ENCODE results near the gene RPL27.

The RPL27 gene

GRCh38 chr17:43013296-43013695 lies 15.1 kb downstream of the RPL27 start:
- H3K36me3 ChIP-seq (ENCODE audit: control insufficient read depth, insufficient read depth, low read length) = peaks cover 5% of the 10 kb centered on the region
- peaks cover 22% of the 10 kb centered on the region for H3K4me1 ChIP-seq (ENCODE audit: control insufficient read depth, insufficient read depth, low read length)
- WGBS, 2 experiments = 94 to 96% methylated on average over 8 of the region's 8 CpGs
- no peaks in the 10 kb centered on the region for H3K9me3 ChIP-seq (ENCODE audit: control insufficient read depth, low read length)
- H3K4me3 ChIP-seq (ENCODE audit: insufficient read depth, low read depth, low read length) = no peak overlapping the region
- no peak overlapping the region for H3K27ac ChIP-seq (ENCODE audit: insufficient read depth, low read depth, low read length, poor library complexity, severe bottlenecking)
- H3K27me3 ChIP-seq (ENCODE audit: control insufficient read depth, insufficient read depth, low read length, poor library complexity, severe bottlenecking) = no peaks in the 10 kb centered on the region

- Histone ChIP-seq H3K4me1 (ENCODE audit: control insufficient read depth, insufficient read depth, low read length) (peaks cover 28% of the 10 kb centered on the region), H3K36me3 (ENCODE audit: control insufficient read depth, insufficient read depth, low read length) (peaks cover 5% of the 10 kb centered on the region)
- WGBS, 2 experiments = 93% methylated on average over 12 of the region's 12 CpGs
Measured at GRCh38 chr17:43014020-43014648, 15.9 kb downstream of the RPL27 start.

GRCh38 chr17:43014649-43015542 lies 16.7 kb downstream of the RPL27 start:
- H3K27ac ChIP-seq (ENCODE audit: insufficient read depth, low read depth, low read length, poor library complexity, severe bottlenecking) = no peak overlapping the region
- H3K4me3 ChIP-seq (ENCODE audit: insufficient read depth, low read depth, low read length) = no peak overlapping the region
- peaks cover 34% of the 10 kb centered on the region for H3K4me1 ChIP-seq (ENCODE audit: control insufficient read depth, insufficient read depth, low read length)
- 87 to 89% methylated on average over 8 of the region's 8 CpGs for WGBS, 2 experiments
- H3K27me3 ChIP-seq (ENCODE audit: control insufficient read depth, insufficient read depth, low read length, poor library complexity, severe bottlenecking) = no peaks in the 10 kb centered on the region
- H3K36me3 ChIP-seq (ENCODE audit: control insufficient read depth, insufficient read depth, low read length) = peaks cover 5% of the 10 kb centered on the region
- H3K9me3 ChIP-seq (ENCODE audit: control insufficient read depth, low read length) = no peaks in the 10 kb centered on the region

More at GRCh38 chr17:43014020-43014648, 15.9 kb downstream of the RPL27 start:
- no peak overlapping the region for H3K27ac ChIP-seq (ENCODE audit: insufficient read depth, low read depth, low read length, poor library complexity, severe bottlenecking)
- no peak overlapping the region for H3K4me3 ChIP-seq (ENCODE audit: insufficient read depth, low read depth, low read length)
- no peaks in the 10 kb centered on the region for H3K9me3 ChIP-seq (ENCODE audit: control insufficient read depth, low read length)
- no peaks in the 10 kb centered on the region for H3K27me3 ChIP-seq (ENCODE audit: control insufficient read depth, insufficient read depth, low read length, poor library complexity, severe bottlenecking)

- Histone ChIP-seq H3K36me3 (ENCODE audit: control insufficient read depth, insufficient read depth, low read length) (peaks cover 5% of the 10 kb centered on the region), H3K4me1 (ENCODE audit: control insufficient read depth, insufficient read depth, low read length) (peaks cover 41% of the 10 kb centered on the region), H3K4me3 (ENCODE audit: insufficient read depth, low read depth, low read length) (no peak overlapping the region), H3K27ac (ENCODE audit: insufficient read depth, low read depth, low read length, poor library complexity, severe bottlenecking) (no peak overlapping the region), H3K9me3 (ENCODE audit: control insufficient read depth, low read length) (no peaks in the 10 kb centered on the region), H3K27me3 (ENCODE audit: control insufficient read depth, insufficient read depth, low read length, poor library complexity, severe bottlenecking) (no peaks in the 10 kb centered on the region)
- 74% methylated on average over 9 of the region's 9 CpGs for WGBS, 2 experiments
Measured at GRCh38 chr17:43015579-43015978, 17.4 kb downstream of the RPL27 start.

- Histone ChIP-seq H3K4me3 (ENCODE audit: insufficient read depth, low read depth, low read length) (no peak overlapping the region), H3K4me1 (ENCODE audit: control insufficient read depth, insufficient read depth, low read length) (peaks cover 41% of the 10 kb centered on the region), H3K27me3 (ENCODE audit: control insufficient read depth, insufficient read depth, low read length, poor library complexity, severe bottlenecking) (no peaks in the 10 kb centered on the region), H3K36me3 (ENCODE audit: control insufficient read depth, insufficient read depth, low read length) (peaks cover 5% of the 10 kb centered on the region), H3K9me3 (ENCODE audit: control insufficient read depth, low read length) (no peaks in the 10 kb centered on the region), H3K27ac (ENCODE audit: insufficient read depth, low read depth, low read length, poor library complexity, severe bottlenecking) (no peak overlapping the region)
- 95 to 96% methylated on average over 7 of the region's 7 CpGs for WGBS, 2 experiments
Measured at GRCh38 chr17:43016216-43016615, 18.0 kb downstream of the RPL27 start.

- WGBS, 2 experiments = 83 to 85% methylated on average over 19 of the region's 19 CpGs
- peaks cover 41% of the 10 kb centered on the region for H3K4me1 ChIP-seq (ENCODE audit: control insufficient read depth, insufficient read depth, low read length)
- peaks cover 5% of the 10 kb centered on the region for H3K36me3 ChIP-seq (ENCODE audit: control insufficient read depth, insufficient read depth, low read length)
- no peaks in the 10 kb centered on the region for H3K9me3 ChIP-seq (ENCODE audit: control insufficient read depth, low read length)
- peak overlapping the region; percentile 69 for H3K27ac ChIP-seq (ENCODE audit: insufficient read depth, low read depth, low read length, poor library complexity, severe bottlenecking)
- no peak overlapping the region for H3K4me3 ChIP-seq (ENCODE audit: insufficient read depth, low read depth, low read length)
- no peaks in the 10 kb centered on the region for H3K27me3 ChIP-seq (ENCODE audit: control insufficient read depth, insufficient read depth, low read length, poor library complexity, severe bottlenecking)
Measured at GRCh38 chr17:43018008-43018853, 20.0 kb downstream of the RPL27 start.

GRCh38 chr17:43018932-43019331 lies 20.7 kb downstream of the RPL27 start:
- Histone ChIP-seq H3K27ac (ENCODE audit: insufficient read depth, low read depth, low read length, poor library complexity, severe bottlenecking) (no peak overlapping the region), H3K9me3 (ENCODE audit: control insufficient read depth, low read length) (no peaks in the 10 kb centered on the region), H3K4me3 (ENCODE audit: insufficient read depth, low read depth, low read length) (no peak overlapping the region), H3K36me3 (ENCODE audit: control insufficient read depth, insufficient read depth, low read length) (peaks cover 5% of the 10 kb centered on the region), H3K4me1 (ENCODE audit: control insufficient read depth, insufficient read depth, low read length) (peaks cover 41% of the 10 kb centered on the region), H3K27me3 (ENCODE audit: control insufficient read depth, insufficient read depth, low read length, poor library complexity, severe bottlenecking) (no peaks in the 10 kb centered on the region)
- 92 to 94% methylated on average over 4 of the region's 4 CpGs for WGBS, 2 experiments

- no peak overlapping the region for H3K27ac ChIP-seq (ENCODE audit: insufficient read depth, low read depth, low read length, poor library complexity, severe bottlenecking)
- no peaks in the 10 kb centered on the region for H3K27me3 ChIP-seq (ENCODE audit: control insufficient read depth, insufficient read depth, low read length, poor library complexity, severe bottlenecking)
- no peaks in the 10 kb centered on the region for H3K9me3 ChIP-seq (ENCODE audit: control insufficient read depth, low read length)
- no peak overlapping the region for H3K4me3 ChIP-seq (ENCODE audit: insufficient read depth, low read depth, low read length)
- H3K36me3 ChIP-seq (ENCODE audit: control insufficient read depth, insufficient read depth, low read length) = peaks cover 5% of the 10 kb centered on the region
- H3K4me1 ChIP-seq (ENCODE audit: control insufficient read depth, insufficient read depth, low read length) = peaks cover 41% of the 10 kb centered on the region
- WGBS, 2 experiments = 77 to 82% methylated on average over 7 of the region's 7 CpGs
Measured at GRCh38 chr17:43019418-43019817, 21.2 kb downstream of the RPL27 start.

- Histone ChIP-seq H3K27ac (ENCODE audit: insufficient read depth, low read depth, low read length, poor library complexity, severe bottlenecking) (no peak overlapping the region), H3K36me3 (ENCODE audit: control insufficient read depth, insufficient read depth, low read length) (peaks cover 5% of the 10 kb centered on the region), H3K9me3 (ENCODE audit: control insufficient read depth, low read length) (no peaks in the 10 kb centered on the region), H3K4me3 (ENCODE audit: insufficient read depth, low read depth, low read length) (no peak overlapping the region), H3K4me1 (ENCODE audit: control insufficient read depth, insufficient read depth, low read length) (peaks cover 37% of the 10 kb centered on the region), H3K27me3 (ENCODE audit: control insufficient read depth, insufficient read depth, low read length, poor library complexity, severe bottlenecking) (no peaks in the 10 kb centered on the region)
- WGBS, 2 experiments = 82 to 86% methylated on average over 6 of the region's 6 CpGs
Measured at GRCh38 chr17:43020030-43020621, 21.9 kb downstream of the RPL27 start.

Measured in ectodermal cell (in vitro differentiated cells).